ENCODE measurements around the gene CTBP2.

CTBP2 gene

DNA sequence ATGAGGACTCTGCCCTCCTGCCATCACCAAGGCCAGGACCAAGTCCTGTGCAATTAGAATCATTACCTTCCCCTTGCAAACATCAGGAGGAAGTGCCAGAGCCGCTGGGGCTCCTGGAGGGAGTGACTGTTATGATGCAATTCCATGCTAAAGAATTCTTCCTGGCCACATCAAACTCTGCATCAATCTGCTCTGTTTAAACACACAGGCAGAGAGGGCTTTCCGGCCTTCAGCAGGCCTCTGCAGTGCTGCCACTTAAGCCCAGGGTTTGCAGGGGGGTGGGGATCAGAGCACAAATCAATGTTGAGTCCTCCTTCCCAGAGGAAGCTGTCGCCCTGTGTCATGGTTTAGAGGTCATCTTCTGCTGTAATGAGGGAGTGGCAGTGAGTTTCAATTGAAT lies 58.1 kb downstream of the CTBP2 start:
- DNase-seq = no peak

DNA sequence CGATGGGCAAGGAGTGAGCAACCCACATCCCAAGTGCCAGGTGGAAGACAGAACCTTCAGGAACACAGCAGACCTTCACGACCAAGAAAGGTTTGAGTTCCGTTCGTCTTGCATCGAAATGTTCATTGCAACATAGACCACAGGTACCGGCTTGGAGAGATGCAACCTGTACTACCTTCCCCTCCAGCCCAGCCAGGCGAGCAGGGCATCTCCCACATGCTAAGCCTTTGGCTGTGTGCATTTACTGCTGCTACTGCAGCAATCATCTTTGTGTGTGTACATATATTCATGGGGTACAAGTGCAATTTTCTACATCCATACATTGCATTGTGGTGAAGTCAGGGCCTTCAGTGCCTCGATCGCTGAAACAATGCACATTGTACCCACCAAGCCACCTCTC lies 58.8 kb downstream of the CTBP2 start:
- no peak for DNase-seq

DNA sequence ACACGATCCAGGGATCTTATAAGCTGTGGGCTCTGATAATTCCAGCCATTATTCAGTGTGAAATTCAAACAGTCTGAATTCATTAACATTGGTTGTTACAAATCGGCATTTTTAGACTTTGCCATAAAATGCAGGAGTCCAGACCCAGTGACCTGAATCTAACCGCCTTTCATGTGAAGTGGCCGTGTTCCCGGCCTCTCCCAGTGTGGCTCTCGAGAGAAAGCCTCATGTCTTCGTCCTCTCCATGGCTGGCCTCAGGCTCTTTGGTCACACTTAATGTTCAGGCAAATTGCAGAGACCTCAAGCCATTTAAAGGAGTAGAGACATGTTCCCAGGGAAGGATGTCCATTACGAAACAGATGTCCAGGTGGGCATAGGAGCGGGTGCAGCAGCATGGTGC lies 59.3 kb downstream of the CTBP2 start:
- DNase-seq = no peak

DNA sequence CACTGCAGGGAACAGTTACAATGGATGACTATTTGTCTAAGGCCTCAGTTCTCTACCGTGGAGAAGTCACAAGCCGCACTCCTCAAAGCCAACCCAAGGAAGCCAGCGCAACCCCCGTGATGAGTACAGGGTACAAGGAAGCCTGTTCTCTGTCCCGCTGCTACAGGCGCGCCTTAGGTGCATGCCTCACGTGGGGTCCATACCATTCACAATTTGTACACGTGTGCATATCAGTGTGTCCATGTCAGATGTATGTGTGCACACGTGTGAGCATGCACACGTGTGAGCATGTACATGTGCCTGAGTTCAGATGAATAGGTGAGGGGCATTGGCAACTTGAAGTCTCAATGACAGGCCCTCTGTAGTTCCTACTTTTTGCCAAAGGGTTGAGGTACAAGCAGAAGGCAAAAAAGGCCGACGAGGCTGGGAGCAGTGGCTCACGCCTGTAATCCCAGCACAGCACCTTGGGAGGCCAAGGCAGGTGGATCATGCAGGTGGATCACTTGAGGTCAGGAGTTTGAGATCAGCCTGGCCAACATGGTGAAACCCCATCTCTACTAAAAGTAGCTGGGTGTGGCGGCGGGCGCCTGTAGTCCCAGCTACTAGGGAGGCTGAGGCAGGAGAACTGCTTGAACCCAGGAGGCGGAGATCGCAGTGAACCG lies 62.8 kb downstream of the CTBP2 start:
- no peak for DNase-seq

DNA sequence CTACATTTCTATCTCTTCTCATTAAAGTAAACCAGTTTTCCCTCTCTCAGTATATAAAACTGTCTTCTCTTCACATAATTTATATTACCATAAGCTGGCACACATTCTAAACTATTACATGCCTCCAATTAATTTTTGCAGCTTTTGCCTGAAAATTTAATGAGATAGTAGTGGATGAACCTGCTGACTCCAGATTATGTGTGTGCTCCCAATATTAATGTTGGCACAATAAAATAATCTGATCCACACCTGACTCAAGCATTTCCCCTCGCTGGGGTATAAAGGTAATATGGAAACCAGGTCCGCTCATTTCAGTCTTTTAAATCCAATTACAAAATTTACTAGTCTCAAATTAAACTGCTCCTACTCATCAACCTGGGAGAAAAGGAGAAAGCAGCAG lies 63.4 kb downstream of the CTBP2 start:
- DNase-seq = no peak

DNA sequence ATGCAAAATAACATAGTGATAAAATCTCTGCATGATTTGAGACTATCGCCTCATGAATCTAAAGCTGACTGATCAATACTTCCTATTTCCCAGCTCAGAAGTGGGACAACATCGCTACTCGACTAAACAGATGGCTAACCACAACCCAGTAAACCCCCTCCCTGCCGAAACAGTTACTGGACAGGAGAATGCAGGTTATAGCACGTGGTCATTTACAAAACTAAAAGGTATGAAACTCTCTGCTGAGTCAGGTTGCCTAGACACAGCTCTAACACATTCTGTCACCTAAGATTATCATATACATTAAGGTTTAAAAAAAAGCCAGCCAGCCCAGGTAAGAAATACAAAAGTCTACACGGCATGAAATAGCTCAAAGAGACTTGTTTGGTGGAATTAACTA lies 64.0 kb downstream of the CTBP2 start:
- no peak for DNase-seq

DNA sequence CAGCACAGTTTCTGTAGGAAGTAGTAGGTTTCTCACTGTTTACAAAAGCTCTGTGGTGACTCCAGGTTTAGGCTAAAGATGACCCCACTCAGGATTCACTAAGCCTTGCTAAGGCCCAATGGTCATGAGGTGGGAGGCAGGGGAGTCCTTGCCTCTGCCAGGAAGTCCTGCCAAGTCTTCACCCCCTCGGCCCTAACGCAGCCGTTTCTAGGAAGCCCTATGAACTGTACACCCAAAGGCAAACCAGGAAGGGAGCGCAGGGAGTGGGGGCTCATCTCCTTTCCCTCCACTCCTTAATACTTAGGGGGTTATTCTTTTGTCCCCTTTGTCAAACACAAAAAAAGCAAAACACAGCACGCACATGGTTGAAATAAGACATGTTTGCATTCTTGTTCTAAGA lies 64.6 kb downstream of the CTBP2 start:
- DNase-seq = no peak

DNA sequence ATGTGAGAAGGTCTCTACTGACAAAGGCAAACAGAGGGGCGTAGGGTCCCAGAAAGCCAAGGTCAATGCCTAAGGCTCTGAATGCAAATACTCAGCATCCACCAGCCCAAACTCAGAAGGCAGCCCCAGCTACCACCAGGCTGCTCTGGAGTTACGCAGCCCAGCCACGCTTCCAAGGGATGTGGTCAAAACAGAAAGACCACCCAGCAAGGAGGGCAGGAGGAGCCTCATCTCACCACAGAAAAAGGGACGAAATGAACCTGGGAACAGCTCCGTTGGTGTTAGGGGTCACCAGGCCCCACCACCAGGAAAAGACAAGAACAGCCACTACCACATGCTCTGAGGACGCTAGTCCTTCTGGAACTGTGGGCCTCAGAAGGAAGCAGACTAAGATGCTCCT lies 65.1 kb downstream of the CTBP2 start:
- no peak for DNase-seq

DNA sequence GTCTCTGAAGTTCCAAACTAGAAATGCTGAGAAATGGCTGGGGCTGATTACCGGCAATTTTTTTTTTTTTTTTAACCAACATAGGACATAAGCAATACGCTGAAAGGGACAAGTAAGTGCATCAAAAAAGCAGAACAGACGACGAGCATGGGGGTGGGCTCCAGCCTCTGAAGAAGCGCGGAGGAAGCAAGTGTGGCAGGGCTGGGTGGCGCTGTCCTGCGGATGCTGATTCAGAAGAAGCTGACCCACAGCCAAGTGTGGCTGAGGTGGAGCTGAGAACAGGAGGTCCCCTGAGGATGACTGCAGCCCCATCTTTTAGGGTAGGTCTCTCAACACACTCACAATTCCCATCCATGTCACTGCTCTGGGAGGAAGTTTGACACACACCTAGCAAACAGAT lies 65.6 kb downstream of the CTBP2 start:
- no peak for DNase-seq

DNA sequence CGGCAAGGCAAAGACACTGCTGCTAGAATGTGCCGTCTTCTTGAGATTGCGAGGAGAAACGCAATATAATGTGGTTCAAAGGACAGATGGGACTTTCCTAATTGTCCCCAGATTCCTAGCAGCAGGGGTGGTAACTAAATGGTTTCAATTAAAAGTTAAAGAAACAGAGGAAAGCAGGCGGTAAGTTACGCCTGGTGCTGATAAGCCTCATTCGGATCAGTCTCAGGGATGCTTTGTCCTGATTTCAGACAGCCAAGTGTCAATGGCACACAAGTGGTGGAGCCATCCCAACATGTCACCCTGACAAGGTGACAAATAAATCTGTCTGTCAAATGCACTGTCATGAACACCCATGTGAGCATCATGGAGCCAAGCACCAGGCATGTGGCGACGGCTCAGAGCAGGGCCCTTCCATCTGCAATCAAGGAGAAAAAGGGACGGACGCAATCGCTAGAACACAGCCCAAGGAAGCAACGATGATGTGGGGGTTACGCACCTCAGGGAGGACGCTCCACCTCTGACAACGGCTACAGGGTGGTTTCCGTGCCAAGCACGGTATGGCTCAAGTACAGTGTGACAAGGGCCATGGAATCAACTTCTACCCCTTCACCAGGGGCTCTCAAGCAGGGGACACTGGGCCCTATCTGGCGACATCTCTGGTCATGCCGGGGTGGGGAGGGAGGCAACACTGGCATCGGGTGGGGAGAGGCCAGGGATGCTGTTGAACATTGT lies 66.2 kb downstream of the CTBP2 start:
- no peak for DNase-seq

DNA sequence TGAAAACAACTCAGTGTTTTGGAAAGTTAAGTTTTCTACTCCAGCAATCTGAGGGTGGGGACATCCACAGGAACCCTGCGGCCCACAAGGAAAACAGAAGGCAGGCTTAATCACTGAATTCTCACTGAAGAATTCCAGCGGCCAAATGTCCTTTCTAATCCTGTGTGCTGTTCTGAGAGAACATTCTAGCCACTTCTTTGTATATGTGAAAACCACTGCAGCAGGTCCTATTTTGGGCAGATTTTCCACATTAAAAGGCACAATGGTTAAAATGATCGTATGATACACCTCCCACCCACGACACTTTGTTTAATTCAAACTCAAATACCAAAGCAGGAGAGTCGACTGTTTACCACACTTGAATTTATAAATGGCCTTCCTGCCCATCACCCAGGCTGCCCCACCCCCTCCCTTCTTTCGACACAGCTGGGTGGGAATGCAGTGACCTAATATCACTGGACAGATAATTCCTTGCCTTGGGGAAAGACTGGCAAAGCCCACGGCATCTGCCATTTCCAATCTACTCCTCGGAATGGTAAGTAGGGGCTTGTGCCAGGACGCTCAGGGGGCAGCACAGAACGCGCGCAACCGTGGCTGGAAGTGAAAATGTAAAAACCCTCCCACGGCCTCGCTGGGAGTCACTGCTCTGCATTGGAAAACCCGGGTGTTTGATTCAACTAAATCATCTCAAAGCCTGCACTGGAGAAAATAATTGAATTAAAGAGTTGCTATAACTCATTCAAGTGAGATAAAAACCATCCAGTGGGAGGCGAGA lies 67.0 kb downstream of the CTBP2 start:
- no peak for DNase-seq

DNA sequence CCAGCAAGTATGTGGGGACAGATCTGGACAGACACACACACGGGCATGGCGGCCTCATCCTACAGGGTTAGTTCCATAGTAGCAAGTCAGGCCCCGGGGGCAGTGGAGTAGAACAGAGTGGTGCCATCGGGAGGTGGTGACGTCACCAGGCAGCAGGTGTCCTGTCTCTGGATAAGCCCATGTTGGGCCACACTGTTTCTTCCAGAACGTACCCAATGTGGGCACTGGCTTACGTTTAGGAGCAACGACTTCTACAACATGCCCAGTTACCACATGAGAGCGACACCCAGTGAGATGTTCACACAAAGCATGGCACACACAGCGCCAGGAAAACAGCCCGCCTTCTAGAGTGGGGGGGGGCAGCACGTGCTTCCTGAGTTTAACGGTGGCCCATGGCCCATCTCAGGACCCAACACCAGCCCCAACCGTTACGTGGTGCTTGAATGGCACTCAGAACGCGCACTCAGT lies 67.8 kb downstream of the CTBP2 start:
- no peak for DNase-seq

DNA sequence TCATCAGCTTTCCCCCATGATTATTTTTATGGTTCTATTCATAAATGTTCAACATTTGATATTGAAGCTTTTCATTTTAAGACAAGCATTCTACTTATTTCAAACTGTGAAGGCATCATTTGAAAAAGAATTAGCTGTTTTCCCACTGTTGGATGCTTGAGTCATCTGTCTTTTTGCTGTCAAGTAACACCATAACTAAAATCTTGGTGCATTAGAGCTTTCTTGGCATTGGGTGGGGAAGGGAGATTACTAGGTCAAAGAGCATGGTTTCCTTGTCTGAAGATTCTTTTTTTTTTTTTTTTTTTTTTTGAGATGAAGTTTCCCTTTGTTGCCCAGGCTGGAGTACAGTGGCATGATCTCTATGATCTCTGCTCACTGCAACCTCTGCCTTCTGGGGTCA lies 68.5 kb downstream of the CTBP2 start:
- no peak for DNase-seq

DNA sequence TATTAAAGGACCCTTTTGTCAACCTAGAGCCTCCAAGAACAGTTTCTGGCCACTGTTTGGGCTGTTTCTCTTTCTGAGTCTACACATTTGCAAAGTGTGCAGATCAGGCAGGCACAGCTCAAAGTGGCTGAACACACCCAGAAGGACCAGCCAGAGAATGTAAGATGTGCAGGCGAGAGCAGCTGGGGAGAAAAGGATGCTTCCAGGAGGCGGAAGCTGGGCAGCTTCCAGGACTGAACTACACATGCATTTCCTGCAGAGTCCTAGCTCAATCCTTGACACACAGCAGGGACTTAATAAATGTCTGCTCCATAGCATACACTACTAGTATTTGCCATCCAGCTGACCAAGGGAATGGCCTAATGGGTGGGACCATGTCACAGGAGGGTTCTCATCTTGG lies 70.9 kb downstream of the CTBP2 start:
- no peak for DNase-seq

DNA sequence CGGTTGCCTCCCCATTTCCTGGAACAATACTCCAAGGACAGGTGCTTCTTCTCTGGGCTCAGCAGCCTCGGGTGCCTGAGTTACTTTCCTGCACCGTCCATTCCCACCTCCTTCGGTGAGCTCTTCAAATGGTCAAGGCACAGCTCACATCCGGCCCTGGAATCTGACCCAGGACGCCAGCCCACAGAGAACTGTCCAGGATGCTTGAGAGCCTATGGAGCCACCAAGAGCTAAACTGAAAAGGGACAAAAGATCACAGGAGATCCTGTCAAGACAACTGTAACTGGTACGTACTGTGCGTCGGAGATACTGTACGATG lies 72.5 kb downstream of the CTBP2 start:
- no peak for DNase-seq

DNA sequence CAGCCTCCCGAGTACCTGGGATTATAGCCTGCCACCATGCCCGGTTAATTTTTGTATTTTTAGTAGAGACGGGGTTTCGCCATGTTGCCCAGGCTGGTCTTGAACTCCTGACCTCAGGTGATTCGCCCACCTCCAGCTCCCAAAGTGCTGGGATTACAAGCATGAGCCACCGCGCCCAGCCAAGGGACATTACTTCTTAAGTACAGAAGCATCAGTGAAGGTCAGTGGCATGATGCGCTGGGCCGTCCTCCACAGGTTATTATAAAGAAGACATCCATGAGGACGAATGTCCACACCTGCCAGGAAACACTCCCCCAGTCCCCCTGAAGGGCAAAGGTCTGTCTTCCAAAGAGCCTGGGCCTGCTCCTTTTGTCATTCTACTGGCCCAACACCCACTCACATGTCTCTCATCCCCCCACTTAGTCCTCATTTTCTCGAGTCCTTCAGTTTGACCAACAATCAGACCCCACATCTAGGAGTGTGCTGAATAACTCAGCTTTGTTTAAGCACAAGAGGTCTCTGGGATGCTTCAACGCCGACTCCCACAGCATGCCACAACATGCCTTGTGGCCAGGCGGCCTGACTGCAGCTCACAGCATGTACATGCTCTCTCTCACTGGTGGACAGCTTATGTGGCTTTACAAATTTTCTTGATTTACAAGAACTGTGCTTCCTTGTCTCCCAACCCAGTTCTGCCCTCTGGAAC lies 73.0 kb downstream of the CTBP2 start:
- no peak for DNase-seq

DNA sequence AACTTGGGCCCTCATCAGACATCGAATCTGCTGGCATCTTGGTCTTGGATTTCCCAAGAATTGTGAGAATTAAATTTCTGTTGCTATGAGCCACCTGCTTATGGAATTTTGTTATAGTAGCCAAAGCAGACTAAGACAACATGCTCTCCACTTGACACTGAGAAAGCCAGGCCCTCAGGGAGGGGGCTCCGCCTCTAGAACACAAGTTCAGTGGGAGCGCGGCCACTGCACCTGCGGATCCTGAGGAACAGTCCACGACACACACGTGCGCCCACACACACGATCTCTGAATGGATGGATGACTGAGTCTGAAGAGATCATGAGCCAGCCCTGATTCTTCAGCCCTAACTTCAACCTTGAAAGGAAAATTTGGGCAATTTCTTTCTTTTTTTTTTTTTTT lies 73.7 kb downstream of the CTBP2 start:
- no peak for DNase-seq

DNA sequence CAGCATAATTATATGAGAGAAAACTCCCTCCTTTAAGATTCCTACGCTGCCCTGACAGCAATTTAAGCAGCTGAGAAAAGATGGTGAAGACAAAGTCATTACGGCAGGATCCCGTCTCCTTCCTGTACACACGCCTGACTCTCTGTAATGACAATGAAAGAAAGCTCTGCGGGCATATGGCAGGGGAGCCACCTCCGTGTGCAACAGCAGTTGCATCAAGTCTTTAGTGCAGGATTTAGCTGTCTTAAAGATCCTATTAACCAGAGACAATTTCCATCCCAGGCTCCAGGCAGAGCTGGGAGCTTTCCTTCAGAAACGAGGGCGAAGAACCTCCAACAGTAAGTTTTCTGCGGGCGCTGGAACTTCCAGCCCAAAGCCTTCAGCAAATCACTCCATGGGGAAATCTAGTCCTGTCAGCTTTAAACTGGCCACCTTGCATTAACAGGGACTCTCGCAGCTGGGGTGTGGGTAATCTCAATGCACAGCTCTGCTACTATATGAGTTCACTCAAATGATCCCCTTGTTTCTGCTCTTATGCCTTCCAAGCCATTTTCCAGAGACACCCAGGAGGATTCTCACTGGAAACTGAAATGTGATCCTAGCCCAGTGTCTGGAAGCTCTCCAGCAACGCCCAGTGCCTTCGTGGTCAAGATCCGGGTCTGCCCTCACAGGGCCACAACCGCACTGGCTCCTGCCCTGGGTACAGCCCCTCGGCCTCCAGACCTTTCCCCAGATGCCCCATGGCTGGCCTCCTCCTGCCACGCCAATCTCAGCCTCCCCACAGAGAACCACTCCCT lies 74.9 kb downstream of the CTBP2 start:
- DNase-seq = no peak

DNA sequence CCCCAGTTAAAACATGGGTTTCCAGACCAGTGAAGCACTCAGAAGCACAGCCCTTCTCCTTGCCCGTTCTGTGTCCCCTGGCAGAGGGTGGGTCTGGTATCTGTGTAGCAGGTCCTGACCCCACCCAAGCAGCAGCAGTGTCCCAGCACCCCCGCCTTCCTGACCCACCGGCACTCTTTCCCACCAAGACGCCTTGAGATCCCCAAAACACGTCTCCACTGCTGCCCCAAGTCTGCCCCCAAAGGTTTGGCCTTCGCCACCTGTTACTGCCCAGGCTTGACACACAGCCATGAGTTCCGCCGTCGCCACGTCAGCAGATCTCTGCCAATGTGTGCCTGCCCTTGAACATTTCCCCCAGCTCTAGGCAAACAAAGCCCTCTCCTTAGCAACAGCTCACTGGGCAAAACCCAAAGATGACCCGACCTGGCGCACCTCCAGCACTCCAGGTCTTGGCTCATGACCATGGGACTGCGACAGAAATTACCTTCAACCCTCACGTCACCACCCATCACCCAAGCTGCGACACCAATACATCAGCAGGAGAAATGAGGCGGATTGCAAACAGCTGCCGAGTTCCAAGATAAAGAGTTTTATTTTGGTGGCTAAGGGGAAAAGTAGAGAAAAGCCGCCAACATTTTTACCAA lies 75.6 kb downstream of the CTBP2 start:
- DNase-seq = no peak

DNA sequence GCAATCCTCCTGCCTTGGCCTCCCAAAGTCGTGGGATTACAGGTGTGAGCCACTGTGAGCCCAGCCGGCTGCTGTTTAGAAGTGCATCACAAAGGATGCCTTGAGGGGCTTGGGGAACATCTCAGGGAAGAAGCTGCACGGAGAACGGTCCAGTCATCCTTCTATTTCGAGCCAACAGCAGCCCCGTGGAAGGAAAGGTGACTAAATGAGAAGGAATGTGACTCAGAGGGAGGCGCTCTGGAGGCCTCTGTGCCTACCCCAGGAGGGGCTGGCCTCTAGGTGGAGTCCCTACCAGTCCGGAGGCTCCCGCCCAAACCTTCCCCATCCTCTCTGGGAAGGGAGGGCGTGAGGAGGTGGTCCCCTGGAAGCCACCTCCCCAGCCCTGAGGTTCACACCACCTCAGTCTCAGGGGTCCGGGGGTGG lies 76.2 kb downstream of the CTBP2 start:
- DNase-seq = no peak

DNA sequence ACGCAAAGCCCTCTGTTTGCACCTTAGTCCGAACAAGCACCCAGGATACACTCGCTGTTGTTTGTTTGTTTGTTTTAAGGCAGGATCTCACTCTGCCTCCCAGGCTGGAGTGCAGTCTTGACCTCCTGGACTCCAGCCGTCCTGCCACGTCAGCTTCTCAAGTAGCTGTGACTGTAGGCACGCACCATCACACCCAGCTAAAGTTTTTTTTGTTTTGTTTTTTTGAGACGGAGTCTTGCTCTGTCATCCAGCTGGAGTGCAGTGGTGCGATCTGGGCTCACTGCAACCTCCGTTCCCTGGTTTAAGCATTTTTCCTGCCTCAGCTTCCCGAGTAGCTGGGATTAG lies 76.8 kb downstream of the CTBP2 start:
- DNase-seq = no peak

DNA sequence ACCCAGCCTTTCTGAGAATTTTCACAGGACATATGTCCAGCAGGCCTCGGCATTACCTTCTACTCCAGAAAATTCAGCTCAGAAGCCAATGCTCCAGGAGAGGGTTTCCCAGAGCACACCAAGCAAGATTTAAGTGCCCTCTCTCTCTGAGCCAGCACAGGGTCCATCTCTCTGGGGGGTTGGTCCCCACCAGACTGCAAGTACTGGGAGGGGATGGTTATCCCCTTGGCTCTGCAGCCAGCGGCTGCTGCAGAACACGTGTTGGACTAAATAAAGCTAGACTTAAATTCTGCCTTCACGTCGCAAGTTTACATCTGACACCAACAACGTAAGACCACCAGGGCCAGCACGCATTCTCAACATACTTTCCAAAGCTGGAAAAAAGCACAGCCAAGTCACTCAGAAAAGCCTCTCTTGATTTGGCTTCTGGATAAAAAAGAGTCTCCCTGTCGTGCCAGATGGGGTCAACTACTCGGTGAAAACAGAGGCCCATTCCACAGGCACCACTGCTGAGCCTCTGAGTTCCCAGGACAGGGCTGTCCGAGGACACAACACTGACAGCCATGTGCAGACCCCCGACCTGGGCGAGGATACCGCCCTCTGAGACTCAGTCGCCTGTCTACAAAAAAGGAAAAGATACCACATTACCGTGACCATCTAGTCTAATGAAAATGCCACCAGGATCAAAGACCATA lies 77.3 kb downstream of the CTBP2 start:
- DNase-seq = no peak

Measured in CD4-positive, alpha-beta T cell treated with Interleukin-17A for 1 hour (primary cell).